ENCODE measurements around the gene VGLL4. TPM values are rescaled to one million over a fixed set of nuclear protein-coding genes. Genes with fewer than 3 reads are reported as not detected.

Gene VGLL4
- total and polyA plus RNA-seq, 2 donors (not counting 1 experiment from before 2014, with no cell fraction given) = 25.8 to 29.0 TPM

GRCh38 chr3:11641683-11642430, 1.9 kb downstream of the VGLL4 start:
- ATAC-seq (ENCODE audit: low read depth) = no peak
- Histone ChIP-seq H4K20me1 (ENCODE audit: control insufficient read depth, insufficient read depth, low read length, poor library complexity, severe bottlenecking) (peaks cover 29% of the 10 kb centered on the region), H3K9ac (ENCODE audit: low read length) (peak overlapping the region; percentile 86), H3K4me3 (ENCODE audit: control extremely low read depth in 1 of 5, extremely low read depth in 1 of 5, insufficient read depth in 1 of 5, low read depth in 2 of 5, low read length in 4 of 5) (peak overlapping the region; percentile 75 to 98 (median 83)), H3K79me2 (ENCODE audit: control insufficient read depth, insufficient read depth, low read length) (peaks cover 68% of the 10 kb centered on the region), H3K36me3 (replicated peaks in 1 of 2; ENCODE audit: control extremely low read depth in 1 of 2, control insufficient read depth in 1 of 2, extremely low read depth in 1 of 2, insufficient read depth in 2 of 2, low read length in 1 of 2) (no peaks in the 10 kb centered on the region), H3K27ac (ENCODE audit: low read length in 2 of 2) (peak overlapping the region; percentile 80 to 91), H3K27me3 (replicated peaks in 1 of 4; ENCODE audit: control extremely low read depth in 1 of 4, control insufficient read depth in 3 of 4, insufficient read depth in 4 of 4, low read length in 3 of 4) (no peaks in the 10 kb centered on the region), H3K4me2 (replicated peaks; ENCODE audit: low read depth, low read length, poor library complexity, severe bottlenecking) (peak overlapping the region; percentile 77), H2AFZ (ENCODE audit: insufficient read depth, low read depth, low read length, poor library complexity, severe bottlenecking) (peak overlapping the region; percentile 84), H3K9me3 (ENCODE audit: control extremely low read depth in 1 of 3, control insufficient read depth in 2 of 3, insufficient read depth in 1 of 3, low read length in 2 of 3) (no peaks in the 10 kb centered on the region), H3K4me1 (ENCODE audit: control insufficient read depth in 2 of 2, insufficient read depth in 2 of 2, low read length in 2 of 2) (peaks cover 7 to 18% of the 10 kb centered on the region in 2 donors)
- H3K9me3 Mint-ChIP-seq (ENCODE audit: insufficient read depth) = no peaks in the 10 kb centered on the region
- ChIA-PET POLR2A (interaction anchor here (0.7 kb wide), 1 partner anchor 1505 kb away, joined by 5 read pairs; no protein-coding TSS in a partner anchor), CTCF (interaction anchor here (0.6 to 1.3 kb wide), 3 partner anchors 16 to 913 kb away, joined by 3 to 4 read pairs (median 3); no protein-coding TSS in a partner anchor)
- H3K27ac Mint-ChIP-seq = peak overlapping the region; percentile 91
- H3K27me3 Mint-ChIP-seq = no peaks in the 10 kb centered on the region
- peaks cover 43% of the 10 kb centered on the region for H3K4me1 Mint-ChIP-seq
- peak overlapping the region; percentile 91 for H3K4me3 Mint-ChIP-seq
- 6% methylated on average over 3 of the region's 13 CpGs for WGBS (ENCODE audit: insufficient coverage)
- TF ChIP-seq EZH2 (IDR thresholded peaks at IDR 0.05; ENCODE audit: borderline replicate concordance, insufficient read depth, low read depth, low read length, poor library complexity, severe bottlenecking) (no peak), CTCF (IDR thresholded peaks at IDR 0.05) (no peak)
- peak; percentile 46 for DNase-seq
- intact Hi-C loops (cut with micrococcal nuclease) = loop anchor here (2.0 to 5.0 kb wide), 2 partner anchors 39 to 75 kb away; no protein-coding TSS in a partner anchor

GRCh38 chr3:11641316-11641682, 2.4 kb downstream of the VGLL4 start:
- H3K4me2 ChIP-seq (replicated peaks; ENCODE audit: low read depth, low read length, poor library complexity, severe bottlenecking) = peak overlapping the region; percentile 77
- Mint-ChIP-seq H3K4me3 (peak overlapping the region; percentile 91), H3K9me3 (ENCODE audit: insufficient read depth) (no peaks in the 10 kb centered on the region), H3K27me3 (no peaks in the 10 kb centered on the region), H3K4me1 (peaks cover 43% of the 10 kb centered on the region), H3K27ac (peak overlapping the region; percentile 91)
- peaks cover 74% of the 10 kb centered on the region for H3K79me2 ChIP-seq (ENCODE audit: control insufficient read depth, insufficient read depth, low read length)
- DNase-seq (no peak), ATAC-seq (ENCODE audit: low read depth) (no peak)
- intact Hi-C loops (cut with micrococcal nuclease) = loop anchor here (5.0 kb wide), 1 partner anchor 76 kb away; no protein-coding TSS in a partner anchor
- H3K27me3 ChIP-seq (replicated peaks in 1 of 4; ENCODE audit: control extremely low read depth in 1 of 4, control insufficient read depth in 3 of 4, insufficient read depth in 4 of 4, low read length in 3 of 4) = no peaks in the 10 kb centered on the region
- no CpG with 5 or more reads among the region's 2 CpGs for WGBS (ENCODE audit: insufficient coverage)
- CTCF ChIA-PET = interaction anchor here (0.6 to 1.3 kb wide), 3 partner anchors 15 to 914 kb away, joined by 3 to 4 read pairs (median 3); no protein-coding TSS in a partner anchor
- peaks cover 7 to 18% of the 10 kb centered on the region in 2 donors for H3K4me1 ChIP-seq (ENCODE audit: control insufficient read depth in 2 of 2, insufficient read depth in 2 of 2, low read length in 2 of 2)
- no peaks in the 10 kb centered on the region for H3K36me3 ChIP-seq (replicated peaks in 1 of 2; ENCODE audit: control extremely low read depth in 1 of 2, control insufficient read depth in 1 of 2, extremely low read depth in 1 of 2, insufficient read depth in 2 of 2, low read length in 1 of 2)
- H3K27ac ChIP-seq (ENCODE audit: low read length in 2 of 2) = peak overlapping the region in 1 of 2 donors; percentile 91
- no peaks in the 10 kb centered on the region for H3K9me3 ChIP-seq (ENCODE audit: control extremely low read depth in 1 of 3, control insufficient read depth in 2 of 3, insufficient read depth in 1 of 3, low read length in 2 of 3)
- H4K20me1 ChIP-seq (ENCODE audit: control insufficient read depth, insufficient read depth, low read length, poor library complexity, severe bottlenecking) = peaks cover 34% of the 10 kb centered on the region
- peak overlapping the region; percentile 84 for H2AFZ ChIP-seq (ENCODE audit: insufficient read depth, low read depth, low read length, poor library complexity, severe bottlenecking)
- H3K9ac ChIP-seq (ENCODE audit: low read length) = peak overlapping the region; percentile 86
- peak overlapping the region in 4 of 5 experiments; percentile 75 to 98 (median 82) for H3K4me3 ChIP-seq (ENCODE audit: control extremely low read depth in 1 of 5, extremely low read depth in 1 of 5, insufficient read depth in 1 of 5, low read depth in 2 of 5, low read length in 4 of 5)
- TF ChIP-seq EZH2 (IDR thresholded peaks at IDR 0.05; ENCODE audit: borderline replicate concordance, insufficient read depth, low read depth, low read length, poor library complexity, severe bottlenecking) = no peak
- no peak for TF ChIP-seq CTCF (IDR thresholded peaks at IDR 0.05)
- POLR2A ChIA-PET = interaction anchor here (0.7 kb wide), 2 partner anchors 369 to 1506 kb away, joined by 4 to 5 read pairs; partner anchors contain the start of gene ATG7

Measured in B cell (primary cell).